K562 (cell line): ENCODE data around the gene TMEM117. TPM values are rescaled to one million over a fixed set of nuclear protein-coding genes. Genes with fewer than 3 reads are reported as not detected.

Experiments
- ATAC-seq: fragments of 200-7000 bp; cut with Tn5 transposase; 3 replicates; pipeline ENCODE4 v1.9.1; 2020; ENCODE audit warnings: moderate library complexity
- BruUV-seq: library from RNA; stranded (reverse); fragments of 400-500 nt; replicated peaks from 2 replicates; lab custom pipeline; 2021; lab: Mats Ljungman, UMichigan
- CTCF ChIA-PET: fragments of 300-600 bp; formaldehyde crosslinking; extraction: SDS; loops from one replicate; lab custom pipeline; 2021; ENCODE audit warnings: low intra/inter-chr PET ratio; lab: Yijun Ruan, JAX
- POLR2A ChIA-PET: fragments of 300-600, 350-650 bp; sonication (Branson Sonifier 250); formaldehyde crosslinking; extraction: SDS; loops from one replicate; lab custom pipeline; 2021; ENCODE audit warnings: antibody characterized with exemption, inconsistent platforms; lab: Yijun Ruan, JAX
- DNase-seq, 4 experiments: peaks; one replicate each; pipeline versions ENCODE4 v3.0.0 to v3.0.0-alpha.2; 2011 to 2018; ENCODE audit warnings: low spot score in 3 of 4, mixed read lengths in 3 of 4; ENCODE audit errors: extremely low read depth in 1 of 4
- FAIRE-seq: peaks from 2 replicates; lab custom pipeline; 2011; peaks lifted over from hg19 to GRCh38; lab: Jason Lieb, UNC
- H2AFZ ChIP-seq: 2 replicates; pipeline ENCODE4 v1.6.0; 2011; ENCODE audit warnings: low read depth, low read length, control low read depth, inconsistent platforms
- H3K27ac ChIP-seq: fragments of 200-600 bp; 3 replicates; pipeline ENCODE4 v1.8.0; 2011; ENCODE audit warnings: low read depth, mild to moderate bottlenecking, control low read depth, inconsistent platforms, low read length, moderate library complexity, mixed read lengths; ENCODE audit errors: extremely low read depth
- H3K27me3 ChIP-seq, 2 experiments: fragments of 300-600 bp in 1 of 2; 2 replicates in 1 of 2; 3 replicates in 1 of 2; pipeline versions ENCODE4 v1.6.0 to v1.8.0; 2011; ENCODE audit warnings: inconsistent platforms in 2 of 2, low read length in 2 of 2, mild to moderate bottlenecking in 1 of 2, mixed read lengths in 1 of 2, moderate library complexity in 1 of 2; ENCODE audit not compliant: control insufficient read depth in 2 of 2, insufficient read depth in 2 of 2
- H3K36me3 ChIP-seq: fragments of 300-600 bp; 3 replicates; pipeline ENCODE4 v1.8.0; 2011; ENCODE audit warnings: mild to moderate bottlenecking, low read length, inconsistent platforms; ENCODE audit not compliant: control insufficient read depth, insufficient read depth
- H3K4me1 ChIP-seq, 2 experiments: fragments of 200-600 bp in 1 of 2; replicated peaks in 1 of 2; 2 replicates in 1 of 2; 3 replicates in 1 of 2; pipeline versions ENCODE4 v1.5.1 to v1.8.0; 2011; ENCODE audit warnings: inconsistent platforms in 2 of 2, low read length in 2 of 2, mild to moderate bottlenecking in 1 of 2, mixed read lengths in 1 of 2, moderate library complexity in 1 of 2; ENCODE audit not compliant: control insufficient read depth in 2 of 2, insufficient read depth in 2 of 2
- H3K4me2 ChIP-seq: 2 replicates; pipeline ENCODE4 v1.6.1; 2011; ENCODE audit warnings: low read length, control low read depth, inconsistent platforms, mixed read lengths; ENCODE audit not compliant: insufficient read depth
- H3K4me3 ChIP-seq: fragments of 200-600 bp; sonication (generic), shearing (Covaris generic); 2 replicates; pipeline ENCODE4 v1.5.1; 2016; ENCODE audit warnings: control low read depth, inconsistent platforms
- H3K79me2 ChIP-seq: fragments of 200-600 bp; 3 replicates; pipeline ENCODE4 v1.8.0; 2011; ENCODE audit warnings: low read length, inconsistent platforms; ENCODE audit not compliant: control insufficient read depth, insufficient read depth
- H3K9ac ChIP-seq, 2 experiments: 2 replicates each; pipeline versions ENCODE4 v1.6.0 to v1.6.1; 2011; ENCODE audit warnings: low read depth in 2 of 2, low read length in 2 of 2, control low read depth in 1 of 2, inconsistent platforms in 1 of 2, mild to moderate bottlenecking in 1 of 2, mixed read lengths in 1 of 2; ENCODE audit not compliant: insufficient read depth in 1 of 2
- H3K9me1 ChIP-seq: one replicate; pipeline ENCODE4 v1.6.0; 2011; ENCODE audit warnings: inconsistent platforms, mild to moderate bottlenecking, low read length, moderate library complexity; ENCODE audit not compliant: control insufficient read depth, insufficient read depth
- H3K9me3 ChIP-seq: replicated peaks from 2 replicates; pipeline ENCODE4 v1.5.1; 2011; ENCODE audit warnings: low read depth, low read length, inconsistent platforms; ENCODE audit not compliant: control insufficient read depth, insufficient read depth
- H4K20me1 ChIP-seq: replicated peaks from 2 replicates; pipeline ENCODE4 v1.6.1; 2011; ENCODE audit warnings: low read length, inconsistent platforms, mixed read lengths; ENCODE audit not compliant: control insufficient read depth, insufficient read depth
- JUND ChIP-seq, 2 experiments: IDR thresholded peaks; 2 replicates in 1 of 2; 3 replicates in 1 of 2; pipeline ENCODE4 v1.6.1; 2011; ENCODE audit warnings: borderline replicate concordance in 2 of 2, low read depth in 2 of 2, low read length in 2 of 2, improper control_type of control experiment in 1 of 2, missing biosample characterization in 1 of 2, missing genetic modification characterization in 1 of 2, missing genetic modification reagents in 1 of 2
- ZNF518B ChIP-seq: fragments of 250-450 bp; sonication (Bioruptor Pico); IDR thresholded peaks from 2 replicates; pipeline ENCODE4 v1.5.0; 2021; ENCODE audit warnings: mild to moderate bottlenecking, moderate library complexity
- WGBS: fragments of 100-300 bp; shearing (Covaris generic); methylation state at CpG from one replicate; pipeline ENCODE4 v1.1.6; 2016; ENCODE audit warnings: low coverage, mixed read lengths; ENCODE audit not compliant: insufficient coverage; ENCODE audit errors: missing lambda C conversion rate; 5-methylcytosine and 5-hydroxymethylcytosine counted together
- in situ Hi-C: fragments of 300-500 bp; cut with MboI; formaldehyde crosslinking; loops from 4 replicates; pipeline ENCODE4 v1.15.0; 2018; ENCODE audit warnings: inconsistent platforms, mixed read lengths
- intact Hi-C: fragments of 100-400 bp; cut with micrococcal nuclease; formaldehyde crosslinking; loops from 2 replicates; pipeline ENCODE4 v1.14.2; 2022
- polyA plus RNA-seq, 8 experiments: library from polyadenylated mRNA; depleted of rRNA in 4 of 8; stranded (reverse) in 5 of 8; unstranded in 3 of 8; fragments of >200 nt; fragmentation: Nextera tagmentation in 2 of 8; fragmentation: Illumina TruSeq in 1 of 8; extraction: Ambion mirVana in 2 of 8; extraction: Trizol in 1 of 8; gene quantifications; 2 replicates each; pipeline versions ENCODE4 v1.2.1 to v1.2.3, GENCODE V29; 2011 to 2014; ENCODE audit warnings: inconsistent platforms in 1 of 8, missing spikeins in 1 of 8
- total RNA-seq, 7 experiments: library from RNA; depleted of rRNA in 6 of 7; stranded (reverse); fragments of >200 nt in 6 of 7; fragmentation: Illumina TruSeq in 2 of 7; extraction: Trizol in 2 of 7; gene quantifications; 2 replicates each; pipeline versions ENCODE4 v1.2.1 to v1.2.3, GENCODE V29; 2011 to 2021; ENCODE audit warnings: low replicate concordance in 1 of 7
- TF ChIP-seq, protein P1 (sequence below): fragments of 250-450 bp; sonication (Bioruptor Pico); IDR thresholded peaks from 2 replicates; pipeline ENCODE4 v1.6.1; 2021; ENCODE audit warnings: mild to moderate bottlenecking

The TMEM117 gene
- total and polyA plus RNA-seq, 9 of the 15 experiments (the other 6 are each of a cell fraction or from before 2014, with no cell fraction given): 0.31 to 2.8 (median 1.0) TPM

- H3K36me3 ChIP-seq: peaks cover 59% of the 10 kb centered on the region
- no peak overlapping the region for H3K4me2 ChIP-seq
- H3K27me3 ChIP-seq: no peaks in the 10 kb centered on the region
- no peaks in the 10 kb centered on the region for H3K9me3 ChIP-seq
- no TSS peak for BruUV-seq
- no peak overlapping the region for H2AFZ ChIP-seq
- ATAC-seq: no peak
- H3K79me2 ChIP-seq: no peaks in the 10 kb centered on the region
- TF ChIP-seq ZNF518B: no peak
- no peak for TF ChIP-seq JUND (IDR thresholded peaks at IDR 0.05; ENCODE audit: borderline replicate concordance, low read depth, low read length)
- no peak for TF ChIP-seq JUND (tag; IDR thresholded peaks at IDR 0.05; ENCODE audit: borderline replicate concordance, low read depth, low read length)
- TF ChIP-seq, protein P1, sequence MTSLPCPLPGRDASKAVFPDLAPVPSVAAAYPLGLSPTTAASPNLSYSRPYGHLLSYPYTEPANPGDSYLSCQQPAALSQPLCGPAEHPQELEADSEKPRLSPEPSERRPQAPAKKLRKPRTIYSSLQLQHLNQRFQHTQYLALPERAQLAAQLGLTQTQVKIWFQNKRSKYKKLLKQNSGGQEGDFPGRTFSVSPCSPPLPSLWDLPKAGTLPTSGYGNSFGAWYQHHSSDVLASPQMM (CRISPR knock-in tag): no peak
- TF ChIP-seq, all 486 proteins: peak for 0
- Histone ChIP-seq H3K4me1 (peaks cover 0 to 4% of the 10 kb centered on the region in 2 experiments; a peak in 1 of 5 replicates), H4K20me1 (no peaks in the 10 kb centered on the region), H3K4me3 (no peak overlapping the region), H3K9ac (no peak overlapping the region), H3K27ac (no peak overlapping the region), H3K9me1 (no peaks in the 10 kb centered on the region)
- CTCF ChIA-PET: no interaction called here
- intact Hi-C loops: no loop called here
- in situ Hi-C loops: no loop called here
- WGBS: 73% methylated on average over 2 of the region's 2 CpGs
- POLR2A ChIA-PET: interaction anchor here (0.6 kb wide), 1 partner anchor 19 kb away, joined by 4 read pairs; no protein-coding TSS in a partner anchor
- DNase-seq: no peak
- no peak for FAIRE-seq
Observed at GRCh38 chr12:43795716-43796280, 40.1 kb upstream of the TMEM117 start.
